IMR-90 (cell line): ENCODE results near the gene IRF4. TPM values are rescaled to one million over a fixed set of nuclear protein-coding genes. Genes with fewer than 3 reads are reported as not detected.

ENCODE experiments used
- ATAC-seq: fragments of 200-7000 bp; cut with Tn5 transposase; 2 replicates; pipeline ENCODE4 v1.9.1; 2020; ENCODE audit warnings: low read depth, mild to moderate bottlenecking, moderate library complexity
- BruUV-seq: library from RNA; stranded (reverse); fragments of 400-500 nt; replicated peaks from 2 replicates; lab custom pipeline; 2021; lab: Mats Ljungman, UMichigan
- CTCF ChIA-PET: fragments of 300-600 bp; formaldehyde crosslinking; extraction: SDS; loops from one replicate; lab custom pipeline; 2021; ENCODE audit warnings: antibody characterized with exemption; lab: Yijun Ruan, JAX
- POLR2A ChIA-PET: fragments of 300-600 bp; sonication (Branson Sonifier 250); formaldehyde crosslinking; loops from one replicate; lab custom pipeline; 2022; ENCODE audit warnings: antibody characterized with exemption; ENCODE audit not compliant: unreplicated experiment; lab: Charles Lee
- DNase-seq: peaks from one replicate; pipeline ENCODE4 v3.0.0; 2013
- H2AFZ ChIP-seq: replicated peaks from 2 replicates; pipeline ENCODE3; 2013; ENCODE audit warnings: low read length, mild to moderate bottlenecking; ENCODE audit not compliant: poor library complexity
- H2AK5ac ChIP-seq: 2 replicates; pipeline ENCODE4 v1.6.1; 2013; ENCODE audit warnings: low read depth, low read length, inconsistent platforms
- H2AK9ac ChIP-seq: replicated peaks from 2 replicates; pipeline ENCODE3; 2013; ENCODE audit warnings: mild to moderate bottlenecking, low read depth, low read length, moderate library complexity; ENCODE audit not compliant: poor library complexity
- H2BK120ac ChIP-seq: 2 replicates; pipeline ENCODE4 v1.6.1; 2013; ENCODE audit warnings: low read depth, low read length, inconsistent platforms
- H2BK15ac ChIP-seq: 3 replicates; pipeline ENCODE4 v1.6.1; 2013; ENCODE audit warnings: low read depth, low read length, inconsistent platforms
- H2BK20ac ChIP-seq: 2 replicates; pipeline ENCODE4 v1.6.1; 2013; ENCODE audit warnings: low read depth, mild to moderate bottlenecking, inconsistent platforms, low read length, moderate library complexity
- H2BK5ac ChIP-seq: 2 replicates; pipeline ENCODE4 v1.6.1; 2013; ENCODE audit warnings: mild to moderate bottlenecking, low read depth, low read length, inconsistent platforms; ENCODE audit not compliant: poor library complexity, severe bottlenecking
- H3K14ac ChIP-seq: replicated peaks from 2 replicates; pipeline ENCODE4 v1.6.1; 2013; ENCODE audit warnings: low read depth, low read length, inconsistent platforms
- H3K18ac ChIP-seq: 2 replicates; pipeline ENCODE4 v1.6.1; 2013; ENCODE audit warnings: low read depth, low read length, control low read depth
- H3K23ac ChIP-seq: 2 replicates; pipeline ENCODE4 v1.6.1; 2013; ENCODE audit warnings: low read depth, low read length, inconsistent platforms
- H3K27ac ChIP-seq: 2 replicates; pipeline ENCODE4 v1.5.1; 2013; ENCODE audit warnings: mild to moderate bottlenecking, control low read depth, low read length; ENCODE audit not compliant: insufficient read depth
- H3K27me3 ChIP-seq: 2 replicates; pipeline ENCODE4 v1.6.1; 2013; ENCODE audit warnings: low read length; ENCODE audit not compliant: control insufficient read depth, insufficient read depth
- H3K36me3 ChIP-seq: 2 replicates; pipeline ENCODE4 v1.6.1; 2013; ENCODE audit warnings: low read length, mixed read lengths; ENCODE audit not compliant: control insufficient read depth, insufficient read depth
- H3K4ac ChIP-seq: 2 replicates; pipeline ENCODE4 v1.6.1; 2013; ENCODE audit warnings: low read depth, low read length, inconsistent platforms
- H3K4me1 ChIP-seq: 2 replicates; pipeline ENCODE4 v1.6.1; 2013; ENCODE audit warnings: low read length, mixed read lengths; ENCODE audit not compliant: control insufficient read depth, insufficient read depth
- H3K4me2 ChIP-seq: 2 replicates; pipeline ENCODE4 v1.6.1; 2013; ENCODE audit warnings: low read depth, mild to moderate bottlenecking, control low read depth, low read length, moderate library complexity
- H3K4me3 ChIP-seq: 2 replicates; pipeline ENCODE4 v1.5.1; 2013; ENCODE audit warnings: low read depth, mild to moderate bottlenecking, control low read depth, low read length, moderate library complexity; ENCODE audit not compliant: insufficient read depth
- H3K56ac ChIP-seq: 2 replicates; pipeline ENCODE4 v1.6.1; 2013; ENCODE audit warnings: low read length, inconsistent platforms; ENCODE audit not compliant: insufficient read depth; ENCODE audit errors: extremely low read depth
- H3K79me1 ChIP-seq, 2 experiments: 2 replicates each; pipeline ENCODE4 v1.6.1; 2013; ENCODE audit warnings: low read length in 2 of 2, inconsistent platforms in 1 of 2, low read depth in 1 of 2
- H3K9ac ChIP-seq: 2 replicates; pipeline ENCODE4 v1.6.1; 2013; ENCODE audit warnings: low read depth, low read length, control low read depth
- H3K9me1 ChIP-seq: 2 replicates; pipeline ENCODE4 v1.6.1; 2013; ENCODE audit warnings: low read length, inconsistent platforms; ENCODE audit not compliant: insufficient read depth
- H3K9me3 ChIP-seq: 2 replicates; pipeline ENCODE4 v1.6.1; 2013; ENCODE audit warnings: low read length; ENCODE audit not compliant: control insufficient read depth, insufficient read depth
- H4K20me1 ChIP-seq: 2 replicates; pipeline ENCODE4 v1.6.1; 2013; ENCODE audit warnings: low read length, inconsistent platforms; ENCODE audit not compliant: insufficient read depth
- H4K5ac ChIP-seq: 2 replicates; pipeline ENCODE4 v1.6.1; 2013; ENCODE audit warnings: mild to moderate bottlenecking, low read depth, low read length, control low read depth
- H4K8ac ChIP-seq, 2 experiments: 2 replicates each; pipeline ENCODE4 v1.6.1; 2013; ENCODE audit warnings: low read depth in 2 of 2, low read length in 2 of 2, control low read depth in 1 of 2, inconsistent platforms in 1 of 2
- H4K91ac ChIP-seq: 2 replicates; pipeline ENCODE4 v1.6.1; 2013; ENCODE audit warnings: low read depth, low read length, inconsistent platforms; ENCODE audit not compliant: insufficient read depth
- BHLHE40 ChIP-seq: fragments of 150-350 bp; IDR thresholded peaks from 2 replicates; pipeline ENCODE4 v1.6.1; 2016; ENCODE audit warnings: mild to moderate bottlenecking, low read depth, low read length
- CEBPB ChIP-seq: IDR thresholded peaks from 2 replicates; pipeline ENCODE4 v1.6.1; 2012; ENCODE audit warnings: low read depth, low read length, improper control_type of control experiment
- MAFK ChIP-seq: IDR thresholded peaks from 2 replicates; pipeline ENCODE4 v1.6.1; 2012; ENCODE audit warnings: low read depth, low read length, improper control_type of control experiment
- MAZ ChIP-seq: IDR thresholded peaks from 2 replicates; pipeline ENCODE4 v1.6.1; 2012; ENCODE audit warnings: low read depth, mild to moderate bottlenecking, low read length, improper control_type of control experiment, moderate library complexity, borderline replicate concordance
- MXI1 ChIP-seq: IDR thresholded peaks from 2 replicates; pipeline ENCODE4 v1.6.1; 2012; ENCODE audit warnings: low read depth, mild to moderate bottlenecking, low read length, moderate library complexity, borderline replicate concordance
- POLR2A ChIP-seq: IDR thresholded peaks from 2 replicates; pipeline ENCODE4 v1.6.1; 2012; ENCODE audit warnings: mild to moderate bottlenecking, low read depth, low read length
- RAD21 ChIP-seq: IDR thresholded peaks from 2 replicates; pipeline ENCODE4 v1.6.1; 2012; ENCODE audit warnings: low read length, improper control_type of control experiment
- RCOR1 ChIP-seq: IDR thresholded peaks from 2 replicates; pipeline ENCODE4 v1.6.1; 2012; ENCODE audit warnings: mild to moderate bottlenecking, low read length, improper control_type of control experiment; ENCODE audit not compliant: insufficient replicate concordance
- WGBS, 2 experiments: methylation state at CpG; one replicate each; pipeline versions ENCODE4 v1.1.5 to v1.1.7; 2013; ENCODE audit warnings: missing lambda C conversion rate in 2 of 2; ENCODE audit not compliant: insufficient read length in 1 of 2; ENCODE audit errors: extremely low coverage in 2 of 2; 5-methylcytosine and 5-hydroxymethylcytosine counted together
- dilution Hi-C: fragments of 300-500 bp; cut with HindIII; formaldehyde crosslinking; loops from one replicate; pipeline ENCODE4 v1.14.3; 2018; ENCODE audit warnings: low sequenced_read_pairs; ENCODE audit not compliant: unreplicated experiment
- in situ Hi-C: fragments of 300-500 bp; cut with MboI; formaldehyde crosslinking; loops from 3 replicates; pipeline ENCODE4 v1.14.3; 2019; ENCODE audit warnings: low sequenced_read_pairs, inconsistent platforms, mixed read lengths
- intact Hi-C: fragments of 100-400 bp; cut with micrococcal nuclease; formaldehyde crosslinking; loops from 2 replicates; pipeline ENCODE4 v1.10.0; 2022
- polyA plus RNA-seq, 3 experiments: library from polyadenylated mRNA; depleted of rRNA; stranded (reverse); fragments of >200 nt; gene quantifications; 2 replicates each; pipeline ENCODE4 v1.2.3, GENCODE V29; 2012; ENCODE audit warnings: low replicate concordance in 1 of 3
- total RNA-seq: library from RNA; depleted of rRNA; stranded (reverse); fragments of >200 nt; gene quantifications from 2 replicates; pipeline ENCODE4 v1.2.3, GENCODE V29; 2012
- TF ChIP-seq, protein P1 (sequence below): conservative IDR thresholded peaks from 2 replicates; pipeline ENCODE4 v1.5.1; 2012; ENCODE audit warnings: mild to moderate bottlenecking, low read depth, low read length, improper control_type of control experiment
- TF ChIP-seq, protein P2 (sequence below): fragments of 150-350 bp; IDR thresholded peaks from 2 replicates; pipeline ENCODE4 v1.6.1; 2016; ENCODE audit warnings: low read depth, mild to moderate bottlenecking, low read length, moderate library complexity, borderline replicate concordance
- TF ChIP-seq, protein P3 (sequence below): fragments of 150-350 bp; IDR thresholded peaks from 2 replicates; pipeline ENCODE4 v1.6.1; 2017; ENCODE audit warnings: mild to moderate bottlenecking, antibody characterized with exemption, low read length, low read depth

Gene IRF4
- total and polyA plus RNA-seq, 2 of the 4 experiments (the other 2 are of a cell fraction): not detected

DNA sequence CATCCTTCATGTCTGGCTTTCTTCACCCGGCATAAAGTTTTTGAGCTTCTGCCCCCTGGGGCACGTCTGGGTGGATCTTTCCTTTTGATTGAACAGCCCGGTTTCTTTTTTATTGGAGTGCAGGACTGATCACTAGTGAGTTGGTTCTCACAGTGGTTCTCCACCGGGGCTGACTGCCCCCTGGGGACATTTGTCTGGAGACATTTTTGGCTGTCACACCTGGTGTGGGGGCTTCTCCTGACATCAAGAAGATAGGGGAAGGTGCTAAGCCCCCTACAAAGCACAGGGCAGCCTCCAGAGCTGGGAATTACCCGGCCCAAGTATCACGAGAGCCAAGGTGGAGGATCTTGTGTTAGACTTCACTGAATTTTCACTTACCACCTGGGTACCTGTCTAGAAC, 25.7 kb upstream of the IRF4 start:
- H3K23ac ChIP-seq: no peak overlapping the region
- no peak overlapping the region for H2BK15ac ChIP-seq
- H3K9ac ChIP-seq: no peak overlapping the region
- no peak overlapping the region for H3K4me3 ChIP-seq
- no peak for DNase-seq
- dilution Hi-C loops (no loop called here), in situ Hi-C loops (no loop called here), intact Hi-C loops (no loop called here)
- H3K14ac ChIP-seq: no peak overlapping the region
- no peaks in the 10 kb centered on the region for H3K4me1 ChIP-seq
- no peaks in the 10 kb centered on the region for H4K20me1 ChIP-seq
- no peak overlapping the region for H3K27ac ChIP-seq
- H3K27me3 ChIP-seq: peaks cover 14% of the 10 kb centered on the region; the same call in 1 of the 2 replicates
- no peak overlapping the region for H2AK5ac ChIP-seq
- H3K79me1 ChIP-seq: no peaks in the 10 kb centered on the region
- H3K36me3 ChIP-seq: no peaks in the 10 kb centered on the region
- no TSS peak for BruUV-seq
- no peak overlapping the region for H2BK5ac ChIP-seq
- H2AK9ac ChIP-seq: no peak overlapping the region
- no peak overlapping the region for H4K5ac ChIP-seq
- no peak overlapping the region for H3K4ac ChIP-seq
- H3K9me3 ChIP-seq: peaks cover 28% of the 10 kb centered on the region
- no peak overlapping the region for H3K18ac ChIP-seq
- no peak overlapping the region for H3K4me2 ChIP-seq
- TF ChIP-seq MXI1: no peak
- TF ChIP-seq RCOR1: no peak
- TF ChIP-seq CEBPB: no peak
- no peak for TF ChIP-seq MAFK
- TF ChIP-seq, protein P1, sequence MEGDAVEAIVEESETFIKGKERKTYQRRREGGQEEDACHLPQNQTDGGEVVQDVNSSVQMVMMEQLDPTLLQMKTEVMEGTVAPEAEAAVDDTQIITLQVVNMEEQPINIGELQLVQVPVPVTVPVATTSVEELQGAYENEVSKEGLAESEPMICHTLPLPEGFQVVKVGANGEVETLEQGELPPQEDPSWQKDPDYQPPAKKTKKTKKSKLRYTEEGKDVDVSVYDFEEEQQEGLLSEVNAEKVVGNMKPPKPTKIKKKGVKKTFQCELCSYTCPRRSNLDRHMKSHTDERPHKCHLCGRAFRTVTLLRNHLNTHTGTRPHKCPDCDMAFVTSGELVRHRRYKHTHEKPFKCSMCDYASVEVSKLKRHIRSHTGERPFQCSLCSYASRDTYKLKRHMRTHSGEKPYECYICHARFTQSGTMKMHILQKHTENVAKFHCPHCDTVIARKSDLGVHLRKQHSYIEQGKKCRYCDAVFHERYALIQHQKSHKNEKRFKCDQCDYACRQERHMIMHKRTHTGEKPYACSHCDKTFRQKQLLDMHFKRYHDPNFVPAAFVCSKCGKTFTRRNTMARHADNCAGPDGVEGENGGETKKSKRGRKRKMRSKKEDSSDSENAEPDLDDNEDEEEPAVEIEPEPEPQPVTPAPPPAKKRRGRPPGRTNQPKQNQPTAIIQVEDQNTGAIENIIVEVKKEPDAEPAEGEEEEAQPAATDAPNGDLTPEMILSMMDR: no peak
- no peak for TF ChIP-seq BHLHE40
- TF ChIP-seq, protein P2, sequence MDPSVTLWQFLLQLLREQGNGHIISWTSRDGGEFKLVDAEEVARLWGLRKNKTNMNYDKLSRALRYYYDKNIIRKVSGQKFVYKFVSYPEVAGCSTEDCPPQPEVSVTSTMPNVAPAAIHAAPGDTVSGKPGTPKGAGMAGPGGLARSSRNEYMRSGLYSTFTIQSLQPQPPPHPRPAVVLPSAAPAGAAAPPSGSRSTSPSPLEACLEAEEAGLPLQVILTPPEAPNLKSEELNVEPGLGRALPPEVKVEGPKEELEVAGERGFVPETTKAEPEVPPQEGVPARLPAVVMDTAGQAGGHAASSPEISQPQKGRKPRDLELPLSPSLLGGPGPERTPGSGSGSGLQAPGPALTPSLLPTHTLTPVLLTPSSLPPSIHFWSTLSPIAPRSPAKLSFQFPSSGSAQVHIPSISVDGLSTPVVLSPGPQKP: no peak
- no peak for TF ChIP-seq RAD21
- TF ChIP-seq POLR2A: no peak
- TF ChIP-seq, protein P3, sequence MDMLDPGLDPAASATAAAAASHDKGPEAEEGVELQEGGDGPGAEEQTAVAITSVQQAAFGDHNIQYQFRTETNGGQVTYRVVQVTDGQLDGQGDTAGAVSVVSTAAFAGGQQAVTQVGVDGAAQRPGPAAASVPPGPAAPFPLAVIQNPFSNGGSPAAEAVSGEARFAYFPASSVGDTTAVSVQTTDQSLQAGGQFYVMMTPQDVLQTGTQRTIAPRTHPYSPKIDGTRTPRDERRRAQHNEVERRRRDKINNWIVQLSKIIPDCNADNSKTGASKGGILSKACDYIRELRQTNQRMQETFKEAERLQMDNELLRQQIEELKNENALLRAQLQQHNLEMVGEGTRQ: no peak
- no peak for TF ChIP-seq MAZ
- no peak overlapping the region for H4K8ac ChIP-seq
- H2BK20ac ChIP-seq: no peak overlapping the region
- POLR2A ChIA-PET: no interaction called here
- no peak for ATAC-seq
- CTCF ChIA-PET: interaction anchor here (0.9 kb wide), 1 partner anchor 10 kb away, joined by 3 read pairs; no protein-coding TSS in a partner anchor
- H4K91ac ChIP-seq: no peak overlapping the region
- no peak overlapping the region for H3K56ac ChIP-seq
- WGBS, 2 experiments: 71% methylated on average over 4 of the region's 6 CpGs; no CpG with 5 or more reads in 1 of the 2 experiments
- no peak overlapping the region for H2AFZ ChIP-seq
- no peaks in the 10 kb centered on the region for H3K9me1 ChIP-seq
- no peak overlapping the region for H2BK120ac ChIP-seq
